ENCODE results near the gene COG7. TPM values are rescaled to one million over a fixed set of nuclear protein-coding genes. Genes with fewer than 3 reads are reported as not detected.
"Not testable (repeated sequence)": the region's sequence is repeated elsewhere in the genome, so short reads cannot be mapped to it uniquely, and the experiment has no call there.

Gene COG7
- total and polyA plus RNA-seq, 5 donors = 11.7 to 13.8 (median 13.0) TPM

DNA sequence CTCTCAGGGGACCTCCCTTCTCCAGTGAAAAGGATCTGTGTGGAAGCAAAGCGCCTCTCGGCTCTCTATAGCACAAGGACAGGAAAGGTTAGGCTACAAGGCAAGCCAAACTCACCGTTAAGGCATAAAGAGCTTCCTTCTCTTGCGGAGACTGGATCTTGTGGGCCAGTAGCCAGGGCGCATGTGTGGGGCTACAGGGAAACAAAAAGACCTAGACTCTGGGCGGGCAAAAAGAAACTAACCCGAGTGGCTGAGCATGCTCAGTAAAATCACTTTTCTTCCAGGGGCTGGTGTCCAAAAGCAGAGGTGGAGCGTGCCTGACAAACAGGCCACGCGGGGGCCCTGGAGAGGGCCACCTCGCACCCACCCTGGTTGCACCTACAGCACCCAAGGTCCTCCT is 41.2 kb upstream of the COG7 start:
- no peak overlapping the region for H3K27ac ChIP-seq (ENCODE audit: low read length)
- no peaks in the 10 kb centered on the region for H3K27me3 ChIP-seq (ENCODE audit: control insufficient read depth, insufficient read depth)
- intact Hi-C loops (cut with DNase I) = no loop called here
- H3K9me3 ChIP-seq (ENCODE audit: control insufficient read depth, low read length) = no peaks in the 10 kb centered on the region
- DNase-seq (no peak), ATAC-seq (no peak)
- 91% methylated on average over 11 of the region's 11 CpGs for WGBS
- H3K4me3 ChIP-seq (ENCODE audit: low read length) = no peak overlapping the region
- H3K4me1 ChIP-seq (ENCODE audit: control insufficient read depth, insufficient read depth, low read length) = peaks cover 5% of the 10 kb centered on the region

DNA sequence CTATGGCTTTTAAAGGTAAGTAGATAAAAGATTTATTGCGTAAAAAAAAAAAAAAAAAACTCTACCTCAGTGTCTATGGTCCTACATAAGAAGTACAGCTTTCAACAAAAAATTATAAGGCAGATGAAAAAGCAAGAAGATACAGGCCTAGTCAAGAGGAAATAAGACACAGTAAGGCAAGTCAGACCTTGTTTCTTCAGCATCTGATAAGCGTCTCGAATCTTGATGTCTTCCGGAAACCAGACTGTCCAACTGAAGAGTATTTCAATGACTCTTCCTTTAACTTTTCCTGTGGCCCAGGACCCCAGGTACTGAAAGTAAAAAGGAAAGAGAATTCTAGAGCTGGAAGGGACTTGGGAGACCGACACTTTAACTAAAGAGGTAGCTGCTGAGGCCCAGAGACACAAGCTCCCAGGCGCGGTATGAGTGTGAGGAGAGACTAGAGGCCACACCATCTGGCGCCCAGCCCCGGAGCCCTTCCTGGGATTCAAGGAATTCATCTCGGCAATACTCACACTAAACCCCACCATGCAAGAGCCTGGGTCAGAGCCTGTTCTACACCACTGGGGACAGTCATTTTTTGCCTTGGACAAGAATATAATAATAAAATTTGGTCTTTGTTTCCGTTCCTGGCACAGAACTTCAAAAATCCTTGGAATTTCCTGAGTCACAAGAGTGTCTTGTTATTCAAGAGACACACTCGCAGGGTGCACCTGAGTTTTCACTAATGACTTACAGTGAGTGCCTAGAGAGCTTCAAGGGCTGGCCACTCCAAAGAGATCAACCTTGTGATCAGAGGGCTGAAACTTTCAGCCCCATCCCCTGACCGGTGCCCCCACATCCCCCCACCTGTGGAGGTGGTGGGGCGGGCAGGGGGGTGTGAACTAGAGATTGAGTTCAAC is 38.8 kb upstream of the COG7 start:
- no peaks in the 10 kb centered on the region for H3K27me3 ChIP-seq (ENCODE audit: control insufficient read depth, insufficient read depth)
- no peak for DNase-seq
- intact Hi-C loops (cut with DNase I) = no loop called here
- no peak overlapping the region for H3K27ac ChIP-seq (ENCODE audit: low read length)
- H3K4me1 ChIP-seq (ENCODE audit: control insufficient read depth, insufficient read depth, low read length) = no peaks in the 10 kb centered on the region
- no peak overlapping the region for H3K4me3 ChIP-seq (ENCODE audit: low read length)
- H3K9me3 ChIP-seq (ENCODE audit: control insufficient read depth, low read length) = no peaks in the 10 kb centered on the region
- 73% methylated on average over 14 of the region's 14 CpGs for WGBS
- no peak for ATAC-seq

DNA sequence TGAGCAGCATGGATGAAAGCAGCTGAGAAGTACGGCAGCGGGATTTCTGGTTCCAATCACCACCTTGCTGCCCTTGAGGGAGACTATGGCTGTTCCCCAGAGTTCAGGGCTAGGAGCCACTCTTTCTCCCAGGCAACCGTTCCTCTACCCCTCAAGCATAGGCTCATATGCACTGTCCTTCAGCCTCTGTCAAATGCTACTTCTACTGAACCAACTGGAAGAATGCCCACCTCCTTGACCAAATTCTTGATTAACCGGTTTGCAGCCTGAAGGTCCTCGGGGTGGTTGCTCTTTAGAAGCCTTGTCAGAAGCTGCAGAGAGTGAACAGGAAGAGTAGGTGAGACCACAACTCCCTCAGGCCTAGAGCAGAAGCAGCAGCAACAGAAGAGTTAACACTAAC is 33.5 kb upstream of the COG7 start:
- Histone ChIP-seq H3K27me3 (ENCODE audit: control insufficient read depth, insufficient read depth) (no peaks in the 10 kb centered on the region), H3K9me3 (ENCODE audit: control insufficient read depth, low read length) (no peaks in the 10 kb centered on the region), H3K4me1 (ENCODE audit: control insufficient read depth, insufficient read depth, low read length) (peaks cover 3% of the 10 kb centered on the region), H3K4me3 (ENCODE audit: low read length) (no peak overlapping the region), H3K27ac (ENCODE audit: low read length) (no peak overlapping the region)
- WGBS = 96% methylated on average over 5 of the region's 5 CpGs
- ATAC-seq (no peak), DNase-seq (no peak)
- intact Hi-C loops (cut with DNase I) = no loop called here

DNA sequence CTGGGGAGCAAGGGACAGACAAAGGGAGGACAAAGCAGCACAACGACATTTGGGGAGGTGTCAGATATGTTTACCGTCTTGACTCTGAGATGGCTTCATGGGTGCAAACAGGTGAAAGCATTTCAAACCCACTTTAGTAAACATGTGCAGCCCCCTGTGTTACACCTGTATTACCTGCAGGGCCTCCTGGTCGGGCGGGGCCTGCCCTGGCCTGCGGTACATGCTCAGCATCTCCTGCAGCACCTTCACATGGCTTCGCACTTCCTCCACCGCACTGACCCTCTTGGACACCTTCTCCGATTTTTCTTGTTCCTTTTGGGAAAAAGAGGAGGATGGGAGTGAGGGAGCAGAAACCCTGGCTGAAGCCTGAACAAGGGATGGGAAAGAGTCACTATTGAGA is 32.9 kb upstream of the COG7 start:
- DNase-seq (no peak), ATAC-seq (no peak)
- H3K4me3 ChIP-seq (ENCODE audit: low read length) = no peak overlapping the region
- no peaks in the 10 kb centered on the region for H3K27me3 ChIP-seq (ENCODE audit: control insufficient read depth, insufficient read depth)
- WGBS = 97% methylated on average over 8 of the region's 8 CpGs
- H3K4me1 ChIP-seq (ENCODE audit: control insufficient read depth, insufficient read depth, low read length) = peaks cover 3% of the 10 kb centered on the region
- H3K27ac ChIP-seq (ENCODE audit: low read length) = no peak overlapping the region
- H3K9me3 ChIP-seq (ENCODE audit: control insufficient read depth, low read length) = no peaks in the 10 kb centered on the region
- intact Hi-C loops (cut with DNase I) = no loop called here

DNA sequence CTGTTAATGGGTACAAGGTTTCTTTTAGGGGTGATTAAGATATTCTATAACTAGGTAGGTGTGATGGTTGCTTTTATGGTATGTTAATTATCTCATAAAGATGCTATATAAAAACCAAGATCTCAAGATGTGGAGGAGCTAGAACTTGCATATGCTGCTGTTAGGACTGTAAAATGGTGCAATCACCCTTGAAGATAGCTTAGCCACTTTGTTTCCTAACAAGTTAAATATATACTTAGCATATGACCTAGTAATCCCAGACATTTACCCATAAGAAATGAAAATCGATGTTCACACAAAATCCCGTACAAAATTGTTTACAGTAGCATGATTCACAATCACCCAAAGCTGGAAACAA is 32.2 kb upstream of the COG7 start:
- Histone ChIP-seq H3K4me1 (ENCODE audit: control insufficient read depth, insufficient read depth, low read length) (peaks cover 3% of the 10 kb centered on the region), H3K4me3 (ENCODE audit: low read length) (no peak overlapping the region), H3K9me3 (ENCODE audit: control insufficient read depth, low read length) (no peaks in the 10 kb centered on the region), H3K27ac (ENCODE audit: low read length) (no peak overlapping the region), H3K27me3 (ENCODE audit: control insufficient read depth, insufficient read depth) (no peaks in the 10 kb centered on the region)
- intact Hi-C loops (cut with DNase I) = no loop called here
- DNase-seq (no peak), ATAC-seq (no peak)
- 98% methylated on average over 2 of the region's 2 CpGs for WGBS

DNA sequence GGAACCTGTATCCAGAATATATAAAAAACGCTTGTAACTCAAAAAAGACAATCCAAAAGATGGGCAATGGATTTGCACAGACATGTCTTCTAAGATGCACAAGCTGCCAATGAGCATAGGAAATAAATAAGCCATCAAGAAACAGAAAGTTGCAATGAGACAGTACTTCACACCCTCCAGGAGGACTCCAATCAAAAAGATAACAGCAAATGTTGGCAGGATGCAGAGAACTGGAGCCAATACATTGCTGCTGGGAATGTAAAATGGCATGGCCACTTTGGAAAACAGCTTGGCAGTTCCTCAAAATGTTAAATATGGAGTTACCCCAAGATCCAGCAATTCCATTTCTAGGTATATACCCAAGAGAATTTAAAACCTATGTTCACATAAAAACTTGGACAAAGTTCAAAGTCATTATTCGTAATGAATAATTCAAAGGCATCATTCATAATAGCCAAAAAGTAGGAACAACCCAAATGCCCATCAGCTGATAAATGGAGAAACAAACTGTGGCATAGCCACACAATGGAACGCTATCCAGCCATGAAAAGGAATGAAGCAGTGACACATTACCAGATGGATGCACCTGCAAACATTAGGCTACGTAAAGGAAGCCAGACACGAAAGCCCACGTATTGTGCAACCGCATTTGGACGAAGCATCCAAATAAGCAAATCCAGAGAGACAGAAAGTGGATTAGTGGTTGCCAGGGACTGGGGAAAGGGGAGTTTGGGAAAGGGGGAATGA is 31.7 kb upstream of the COG7 start:
- DNase-seq (no peak), ATAC-seq (peak; percentile 29 to 59)
- intact Hi-C loops (cut with DNase I) = no loop called here
- Histone ChIP-seq H3K27ac (ENCODE audit: low read length) (no peak overlapping the region), H3K4me3 (ENCODE audit: low read length) (no peak overlapping the region), H3K9me3 (ENCODE audit: control insufficient read depth, low read length) (no peaks in the 10 kb centered on the region), H3K4me1 (ENCODE audit: control insufficient read depth, insufficient read depth, low read length) (peaks cover 3% of the 10 kb centered on the region), H3K27me3 (ENCODE audit: control insufficient read depth, insufficient read depth) (no peaks in the 10 kb centered on the region)
- WGBS = 74% methylated on average over 8 of the region's 8 CpGs

DNA sequence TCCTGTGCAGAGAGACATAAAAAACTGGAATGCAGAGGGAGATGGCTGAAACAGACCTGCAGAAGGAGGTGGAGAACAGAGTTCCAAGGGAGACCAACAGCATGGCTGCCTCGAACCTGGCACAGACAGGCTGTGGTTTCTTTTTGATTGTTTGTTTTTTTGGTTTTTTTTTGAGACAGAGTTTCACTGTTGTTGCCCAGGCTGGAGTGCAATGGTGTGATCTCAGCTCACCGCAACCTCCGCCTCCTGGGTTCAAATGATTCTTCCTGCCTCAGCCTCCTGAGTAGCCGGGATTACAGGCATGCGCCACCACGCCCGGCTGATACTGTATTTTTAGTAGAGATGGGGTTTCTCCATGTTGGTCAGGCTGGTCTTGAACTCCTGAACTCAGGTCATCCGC is 30.5 kb upstream of the COG7 start:
- DNase-seq; H3K27ac ChIP-seq (ENCODE audit: low read length); H3K4me1 ChIP-seq (ENCODE audit: control insufficient read depth, insufficient read depth, low read length); intact Hi-C loops (cut with DNase I); H3K4me3 ChIP-seq (ENCODE audit: low read length); H3K9me3 ChIP-seq (ENCODE audit: control insufficient read depth, low read length); H3K27me3 ChIP-seq (ENCODE audit: control insufficient read depth, insufficient read depth); ATAC-seq: not testable (repeated sequence)
- 95% methylated on average over 8 of the region's 8 CpGs for WGBS

DNA sequence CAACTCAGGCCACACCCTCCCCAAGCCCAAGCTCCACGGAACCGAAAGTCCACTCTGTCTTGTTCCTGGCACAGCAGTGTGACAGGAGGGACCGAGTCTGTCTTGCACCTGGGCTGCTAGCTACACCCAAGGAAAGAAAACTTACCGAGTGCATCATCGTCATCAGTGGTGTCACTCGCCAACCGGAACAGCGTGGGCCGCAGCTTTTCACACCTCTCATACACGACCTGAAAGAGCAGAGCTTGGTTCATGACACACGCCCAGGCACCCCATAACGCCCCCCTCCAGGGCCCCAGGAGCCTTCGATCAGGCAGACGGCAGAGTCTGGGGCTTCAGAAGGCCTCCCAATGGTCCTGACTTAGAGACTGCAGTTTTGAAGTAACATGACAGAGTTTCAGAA is 29.8 kb upstream of the COG7 start:
- DNase-seq (no peak), ATAC-seq (no peak)
- H3K4me1 ChIP-seq (ENCODE audit: control insufficient read depth, insufficient read depth, low read length) = peaks cover 3% of the 10 kb centered on the region
- no peak overlapping the region for H3K4me3 ChIP-seq (ENCODE audit: low read length)
- no peaks in the 10 kb centered on the region for H3K9me3 ChIP-seq (ENCODE audit: control insufficient read depth, low read length)
- intact Hi-C loops (cut with DNase I) = no loop called here
- H3K27ac ChIP-seq (ENCODE audit: low read length) = no peak overlapping the region
- WGBS = 91% methylated on average over 14 of the region's 14 CpGs
- no peaks in the 10 kb centered on the region for H3K27me3 ChIP-seq (ENCODE audit: control insufficient read depth, insufficient read depth)

DNA sequence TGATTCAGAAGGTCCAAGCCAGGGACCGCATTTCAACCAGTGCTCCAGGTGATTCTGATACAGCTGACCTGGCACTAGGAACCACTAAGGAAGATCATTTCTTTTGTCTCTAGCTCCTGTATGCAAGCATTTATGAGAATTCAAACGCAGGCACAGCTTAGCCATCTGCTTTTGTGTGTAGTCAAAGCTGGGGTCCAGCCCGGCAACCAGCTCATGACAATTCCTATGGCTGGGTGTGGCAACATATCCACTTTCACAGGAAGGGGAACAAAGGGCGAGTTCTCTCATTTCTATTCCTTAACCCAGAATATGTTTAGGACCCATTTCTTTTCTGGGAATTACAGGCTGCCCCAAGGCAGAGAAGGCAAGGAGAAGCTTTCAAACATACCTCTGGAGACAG is 27.3 kb upstream of the COG7 start:
- ATAC-seq = no peak
- intact Hi-C loops (cut with DNase I) = no loop called here
- 88% methylated on average over 4 of the region's 4 CpGs for WGBS
- DNase-seq = no peak
- Histone ChIP-seq H3K27ac (ENCODE audit: low read length) (no peak overlapping the region), H3K9me3 (ENCODE audit: control insufficient read depth, low read length) (no peaks in the 10 kb centered on the region), H3K4me1 (ENCODE audit: control insufficient read depth, insufficient read depth, low read length) (peaks cover 3% of the 10 kb centered on the region), H3K27me3 (ENCODE audit: control insufficient read depth, insufficient read depth) (no peaks in the 10 kb centered on the region), H3K4me3 (ENCODE audit: low read length) (no peak overlapping the region)

DNA sequence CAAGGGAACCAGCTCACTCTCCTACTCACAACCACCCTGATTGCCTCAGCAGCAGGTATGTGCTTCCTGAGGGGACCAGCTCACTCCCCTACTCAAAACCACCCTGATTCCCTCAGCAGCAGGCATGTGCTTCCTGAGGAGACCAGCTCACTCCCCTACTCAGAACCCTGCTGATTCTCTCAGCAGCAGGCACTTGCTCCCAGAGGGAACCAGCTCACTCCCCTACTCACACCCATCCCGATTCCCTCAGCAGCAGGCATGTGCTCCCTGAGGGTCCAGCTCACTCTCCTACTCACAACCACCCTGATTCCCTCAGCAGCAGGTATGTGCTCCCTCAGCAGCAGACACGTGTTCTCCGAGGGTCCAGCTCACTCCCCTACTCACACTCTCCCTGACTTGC is 26.1 kb upstream of the COG7 start:
- DNase-seq (no peak), ATAC-seq (no peak)
- no peaks in the 10 kb centered on the region for H3K4me1 ChIP-seq (ENCODE audit: control insufficient read depth, insufficient read depth, low read length)
- H3K27ac ChIP-seq (ENCODE audit: low read length) = no peak overlapping the region
- WGBS = 91% methylated on average over 3 of the region's 3 CpGs
- no peak overlapping the region for H3K4me3 ChIP-seq (ENCODE audit: low read length)
- intact Hi-C loops (cut with DNase I) = no loop called here
- no peaks in the 10 kb centered on the region for H3K9me3 ChIP-seq (ENCODE audit: control insufficient read depth, low read length)
- H3K27me3 ChIP-seq (ENCODE audit: control insufficient read depth, insufficient read depth) = no peaks in the 10 kb centered on the region

DNA sequence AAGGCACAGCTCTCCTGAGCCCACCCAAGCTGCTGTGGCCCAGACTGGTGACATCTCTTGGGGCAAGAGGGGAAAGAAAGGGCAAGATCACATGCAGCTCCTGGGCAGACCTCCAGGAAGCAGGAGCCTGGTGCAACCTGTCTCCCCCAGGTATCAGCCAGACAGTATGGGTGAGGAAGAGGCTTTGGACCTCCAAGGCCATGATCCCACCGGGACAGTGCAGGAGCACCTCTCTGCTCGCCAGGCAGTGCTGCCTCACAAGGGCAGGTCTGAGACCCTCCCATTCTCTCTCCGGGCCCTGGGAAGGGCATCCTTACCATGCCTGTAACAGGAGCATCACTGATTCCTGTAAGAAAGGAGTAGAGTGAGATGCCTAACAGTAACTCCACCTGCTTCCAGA is 25.6 kb upstream of the COG7 start:
- intact Hi-C loops (cut with DNase I) = no loop called here
- no peaks in the 10 kb centered on the region for H3K4me1 ChIP-seq (ENCODE audit: control insufficient read depth, insufficient read depth, low read length)
- WGBS = 92% methylated on average over 3 of the region's 3 CpGs
- ATAC-seq = peak in 1 of 2 donors; percentile 13
- H3K27ac ChIP-seq (ENCODE audit: low read length) = no peak overlapping the region
- H3K9me3 ChIP-seq (ENCODE audit: control insufficient read depth, low read length) = no peaks in the 10 kb centered on the region
- no peaks in the 10 kb centered on the region for H3K27me3 ChIP-seq (ENCODE audit: control insufficient read depth, insufficient read depth)
- no peak for DNase-seq
- no peak overlapping the region for H3K4me3 ChIP-seq (ENCODE audit: low read length)

All from right cardiac atrium (tissue), 5 donors.